CD1c-positive myeloid dendritic cell (primary cell): ENCODE results near the gene FANCE.
A peak's percentile ranks its signal among the peaks of the same experiment; 100 is the strongest.

ENCODE experiments used
- DNase-seq: peaks from one replicate; pipeline ENCODE4 v3.0.0-alpha.2; 2016; ENCODE audit errors: extremely low spot score

The FANCE gene

GRCh38 chr6:35468181-35468979 lies 16.2 kb downstream of the FANCE start, which contains the start of gene RPL10A:
RPL10A (plus strand) TSS chr6:35468401; CDS start chr6:35468435, 34 bp downstream.
- peak; percentile 99 for DNase-seq

- DNase-seq, result no peak
These were observed 17.0 kb downstream of the FANCE start for GRCh38 chr6:35468980-35469750.

GRCh38 chr6:35469751-35470662 lies 17.9 kb downstream of the FANCE start:
- DNase-seq, result no peak

- no peak for DNase-seq
These were observed 18.6 kb downstream of the FANCE start for GRCh38 chr6:35470663-35471120.

GRCh38 chr6:35471836-35472345 lies 19.8 kb downstream of the FANCE start:
- no peak for DNase-seq

GRCh38 chr6:35473075-35473849 lies 21.1 kb downstream of the FANCE start:
- no peak for DNase-seq

- DNase-seq, result no peak
These were observed 21.7 kb downstream of the FANCE start for GRCh38 chr6:35473850-35474130.

- DNase-seq, result no peak
These were observed 22.2 kb downstream of the FANCE start for GRCh38 chr6:35474131-35474941.

- no peak for DNase-seq
These were observed 22.9 kb downstream of the FANCE start for GRCh38 chr6:35474942-35475570.

GRCh38 chr6:35475573-35475972 lies 23.4 kb downstream of the FANCE start:
- no peak for DNase-seq

- no peak for DNase-seq
These were observed 23.9 kb downstream of the FANCE start for GRCh38 chr6:35476004-35476403.

GRCh38 chr6:35477028-35477427 lies 24.9 kb downstream of the FANCE start:
- DNase-seq, result no peak

GRCh38 chr6:35477551-35478179 lies 25.5 kb downstream of the FANCE start:
- no peak for DNase-seq

- DNase-seq, result no peak
These were observed 26.1 kb downstream of the FANCE start for GRCh38 chr6:35478259-35478658.

- DNase-seq, result no peak
These were observed 28.0 kb downstream of the FANCE start for GRCh38 chr6:35480176-35480575.

- no peak for DNase-seq
These were observed 29.1 kb downstream of the FANCE start for GRCh38 chr6:35481226-35481625.

GRCh38 chr6:35483062-35483461 lies 30.9 kb downstream of the FANCE start:
- DNase-seq, result no peak

GRCh38 chr6:35483490-35483889 lies 31.4 kb downstream of the FANCE start:
- DNase-seq, result no peak
